GM10266 (cell line): ENCODE results near the gene APP.

Experiments
- DNase-seq: peaks from one replicate; pipeline ENCODE4 v3.0.0; 2012; ENCODE audit errors: extremely low spot score
- CTCF ChIP-seq: IDR thresholded peaks from 2 replicates; pipeline ENCODE4 v1.5.1; 2012; ENCODE audit warnings: mild to moderate bottlenecking, low read depth; ENCODE audit not compliant: control insufficient read depth, insufficient read depth; ENCODE audit errors: missing control alignments

The APP gene

GRCh38 chr21:26067836-26068594, 102.6 kb downstream of the APP start:
- peak; percentile 14 for DNase-seq
- TF ChIP-seq CTCF, result no peak

- DNase-seq, result no peak
- TF ChIP-seq CTCF, result no peak
These were observed 106.1 kb downstream of the APP start for GRCh38 chr21:26064506-26064905.

- no peak for DNase-seq
- no peak for TF ChIP-seq CTCF
These were observed 109.1 kb downstream of the APP start for GRCh38 chr21:26061437-26061836.

GRCh38 chr21:26060335-26061115, 110.0 kb downstream of the APP start:
- DNase-seq, result no peak
- no peak for TF ChIP-seq CTCF

- no peak for TF ChIP-seq CTCF
- no peak for DNase-seq
These were observed 112.9 kb downstream of the APP start for GRCh38 chr21:26057477-26058170.

GRCh38 chr21:26055841-26056264, 114.7 kb downstream of the APP start:
- TF ChIP-seq CTCF, result no peak
- DNase-seq, result no peak
